SHP77 treated with DMSO at 0.1 percent for 48 hours (cell line): ENCODE data around the gene SLC30A7.

ENCODE experiments used
- DNase-seq: peaks from one replicate; lab custom pipeline; 2025; lab: John Stamatoyannopoulos, UW

Gene SLC30A7

DNA sequence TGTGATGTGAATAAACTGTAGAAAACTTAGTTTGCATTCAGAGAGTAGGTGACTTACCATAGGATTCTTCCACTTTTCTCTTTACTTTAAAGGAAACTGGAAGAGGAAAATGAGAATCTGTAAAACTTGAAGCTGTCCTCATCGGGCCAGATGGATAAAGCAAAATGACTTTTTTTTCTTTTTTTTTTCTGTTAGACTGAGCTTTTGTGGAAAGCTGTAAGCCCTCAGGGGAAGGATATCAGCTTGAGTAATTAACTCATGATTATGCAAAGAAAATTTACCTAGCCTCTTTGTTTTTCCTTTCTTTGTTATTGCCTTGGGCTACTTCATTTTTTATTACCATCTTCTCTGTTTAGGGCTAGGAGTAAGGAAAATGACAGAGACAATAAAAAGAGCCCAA is 76.3 kb downstream of the SLC30A7 start:
- no peak for DNase-seq

GRCh38 chr1:100976936-100977335 is 81.0 kb downstream of the SLC30A7 start:
- DNase-seq: no peak

- DNase-seq: no peak
Measured at GRCh38 chr1:100979631-100980030, 83.7 kb downstream of the SLC30A7 start.

- no peak for DNase-seq
Measured at GRCh38 chr1:100982793-100983192, 86.9 kb downstream of the SLC30A7 start.

GRCh38 chr1:100988121-100988520 is 92.2 kb downstream of the SLC30A7 start:
- DNase-seq: no peak

GRCh38 chr1:100989306-100990077 is 93.6 kb downstream of the SLC30A7 start:
- DNase-seq: no peak

GRCh38 chr1:100995198-100995988 is 99.5 kb downstream of the SLC30A7 start:
- no peak for DNase-seq

GRCh38 chr1:100998426-100998825 is 102.5 kb downstream of the SLC30A7 start:
- DNase-seq: no peak

- no peak for DNase-seq
Measured at GRCh38 chr1:101000131-101000873, 104.4 kb downstream of the SLC30A7 start.

GRCh38 chr1:101002551-101002950 is 106.7 kb downstream of the SLC30A7 start:
- DNase-seq: no peak

- DNase-seq: no peak
Measured at GRCh38 chr1:101003012-101003650, 107.2 kb downstream of the SLC30A7 start.

DNA sequence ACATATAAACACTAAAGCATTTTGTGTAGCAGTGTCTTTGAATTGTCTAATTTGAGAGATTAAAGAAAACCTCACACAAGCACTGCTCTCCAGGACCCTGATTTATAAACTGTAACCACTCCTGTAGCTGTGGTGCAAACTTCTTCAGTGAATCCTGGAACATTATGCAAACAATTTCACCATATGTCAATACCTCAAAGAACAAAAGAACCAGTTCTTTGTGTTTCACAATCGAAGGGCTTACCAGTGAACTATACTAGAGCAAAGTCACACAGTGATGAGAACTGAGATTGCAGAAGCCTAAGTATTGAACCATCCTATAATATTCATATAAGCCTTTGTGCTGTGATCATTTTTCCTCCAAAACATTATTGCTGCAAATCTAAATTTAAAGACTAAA is 108.2 kb downstream of the SLC30A7 start:
- no peak for DNase-seq

- DNase-seq: no peak
Measured at GRCh38 chr1:101004670-101005069, 108.8 kb downstream of the SLC30A7 start.

DNA sequence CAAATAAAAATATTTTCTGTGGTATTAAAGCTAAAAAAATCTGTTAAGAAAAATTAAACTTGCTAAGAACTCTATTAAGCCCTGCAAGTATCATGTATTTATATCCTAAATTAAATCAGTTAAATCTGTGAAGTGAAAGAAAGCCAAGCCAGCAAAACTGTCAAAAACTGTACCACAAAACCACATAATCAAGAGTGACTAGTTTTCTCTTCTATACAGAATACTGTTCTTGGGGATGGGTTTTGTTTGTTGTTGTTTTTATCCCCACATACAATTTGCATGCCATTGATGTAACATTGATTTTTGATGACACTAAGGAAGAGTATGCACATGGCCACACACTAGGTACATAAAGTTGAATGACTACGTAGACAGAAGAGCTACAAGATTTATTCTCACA is 109.3 kb downstream of the SLC30A7 start:
- DNase-seq: no peak

DNA sequence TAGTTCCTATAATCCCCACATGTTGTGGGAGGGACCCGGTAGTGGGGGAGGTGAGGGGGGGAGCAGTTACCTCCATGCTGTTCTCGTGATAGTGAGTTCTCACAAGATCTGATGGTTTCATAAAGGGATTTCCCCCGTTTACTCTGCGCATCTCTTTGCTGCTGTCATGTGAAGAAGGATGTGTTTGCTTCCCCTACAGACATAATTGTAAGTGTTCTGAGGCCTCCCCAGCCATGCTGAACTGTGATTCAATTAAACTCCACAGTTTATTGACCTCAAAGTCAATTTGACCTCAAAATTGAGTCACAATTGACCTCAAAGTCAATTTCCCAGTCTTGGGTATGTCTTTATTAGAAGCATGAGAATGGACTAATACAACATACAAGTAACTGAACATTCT is 110.0 kb downstream of the SLC30A7 start:
- no peak for DNase-seq

GRCh38 chr1:101006553-101006952 is 110.7 kb downstream of the SLC30A7 start:
- DNase-seq: no peak

DNA sequence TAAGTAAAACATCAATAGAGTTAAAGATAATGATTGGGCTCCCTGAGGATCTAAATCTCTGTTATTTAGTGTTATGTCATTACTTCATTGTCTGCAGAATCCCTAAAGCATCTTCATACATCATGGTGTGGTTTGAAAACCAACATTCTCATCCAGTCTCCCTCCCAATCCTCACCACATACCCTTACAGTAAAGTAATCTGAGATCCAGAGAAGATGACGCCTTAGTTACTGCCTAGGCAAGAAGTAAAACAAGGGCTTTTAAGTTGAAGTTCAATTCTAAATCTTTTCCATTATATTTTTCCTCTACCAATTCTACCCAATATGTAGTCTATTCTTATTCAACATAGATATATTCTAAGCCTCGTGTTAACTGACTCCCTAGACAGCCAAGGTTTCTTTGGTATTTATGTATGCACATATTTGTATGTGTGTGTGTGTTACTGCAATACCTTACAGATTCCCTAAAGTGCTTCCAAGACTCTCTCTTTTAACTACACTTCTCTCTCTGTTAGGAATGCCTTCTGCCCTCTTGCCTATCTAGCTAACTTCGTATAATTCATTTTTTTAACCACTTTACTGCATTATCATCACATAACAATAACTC is 112.4 kb downstream of the SLC30A7 start:
- DNase-seq: no peak

GRCh38 chr1:101013776-101014175 is 117.9 kb downstream of the SLC30A7 start:
- DNase-seq: no peak

DNA sequence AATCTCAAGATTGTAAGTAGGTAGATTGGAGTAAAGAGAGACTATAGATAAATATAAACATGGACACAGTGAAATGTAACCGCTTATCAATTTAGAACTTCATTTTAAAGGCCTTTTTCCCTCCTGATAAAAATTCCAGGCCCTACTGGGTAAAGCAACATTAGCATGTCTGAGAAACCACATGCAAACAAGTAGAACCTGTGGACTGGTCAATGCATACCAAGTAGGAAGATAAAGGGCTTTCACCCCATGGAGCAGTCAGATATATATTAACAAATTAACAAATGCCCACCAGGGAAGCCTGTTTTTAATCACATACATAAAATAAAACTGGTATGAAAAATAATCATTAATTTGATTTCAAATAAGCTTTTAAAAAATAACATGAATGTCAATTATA is 121.6 kb downstream of the SLC30A7 start:
- no peak for DNase-seq

DNA sequence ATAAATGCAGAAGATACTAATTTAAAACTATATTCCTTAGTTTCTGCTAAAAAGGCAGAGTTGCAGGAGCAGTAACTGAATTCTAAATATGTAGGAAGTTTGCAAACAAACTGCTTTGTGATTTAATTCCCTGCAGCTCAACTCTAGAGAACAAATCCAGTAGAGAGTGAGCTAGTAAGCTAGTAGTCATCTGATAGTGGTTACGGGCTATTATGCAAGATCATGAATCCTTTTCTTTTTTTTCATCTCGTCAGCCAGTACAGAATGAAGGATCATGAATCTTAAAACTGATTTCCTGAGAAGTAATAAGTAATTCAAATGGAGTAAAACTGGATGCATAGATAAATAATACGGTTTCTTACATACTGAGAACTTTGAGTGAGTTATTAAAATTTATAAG is 126.4 kb downstream of the SLC30A7 start:
- DNase-seq: peak; percentile 5

- DNase-seq: no peak
Measured at GRCh38 chr1:101025283-101025656, 129.4 kb downstream of the SLC30A7 start.
